HepG2 (cell line): Measurements from ENCODE around the gene MYO10. TPM values are rescaled to one million over a fixed set of nuclear protein-coding genes. Genes with fewer than 3 reads are reported as not detected.
A peak's percentile ranks its signal among the peaks of the same experiment; 100 is the strongest.

Experiments used
- FOXM1 ChIP-seq: sonication (generic); formaldehyde crosslinking; IDR thresholded peaks from 2 replicates; pipeline ENCODE4 v1.5.0; 2020; ENCODE audit warnings: missing genetic modification reagents
- GZF1 ChIP-seq: sonication (generic); formaldehyde crosslinking; IDR thresholded peaks from 2 replicates; pipeline ENCODE4 v1.5.1; 2020; ENCODE audit warnings: mild to moderate bottlenecking, missing genetic modification reagents
- HOXA3 ChIP-seq: sonication (generic); formaldehyde crosslinking; IDR thresholded peaks from 2 replicates; pipeline ENCODE4 v1.5.0; 2020; ENCODE audit warnings: missing genetic modification reagents
- IRX3 ChIP-seq: sonication (generic); formaldehyde crosslinking; IDR thresholded peaks from 2 replicates; pipeline ENCODE4 v1.8.1; 2023; ENCODE audit warnings: mild to moderate bottlenecking, low read depth, missing genetic modification reagents, borderline replicate concordance
- KDM1A ChIP-seq: IDR thresholded peaks from 2 replicates; pipeline ENCODE4 v1.6.1; 2016; ENCODE audit warnings: missing compliant biosample characterization
- KDM2A ChIP-seq: sonication (generic); formaldehyde crosslinking; IDR thresholded peaks from 2 replicates; pipeline ENCODE4 v1.4.0; 2020; ENCODE audit warnings: low read depth, missing genetic modification reagents, borderline replicate concordance
- KLF9 ChIP-seq: IDR thresholded peaks from 2 replicates; pipeline ENCODE4 v1.6.1; 2016; ENCODE audit warnings: low read depth
- MIER3 ChIP-seq: IDR thresholded peaks from 2 replicates; pipeline ENCODE4 v1.6.1; 2016; ENCODE audit warnings: missing compliant biosample characterization, borderline replicate concordance
- NKX3-1 ChIP-seq: sonication (generic); formaldehyde crosslinking; IDR thresholded peaks from 2 replicates; pipeline ENCODE4 v1.5.0; 2020; ENCODE audit warnings: missing genetic modification reagents
- PHF8 ChIP-seq: sonication (generic); formaldehyde crosslinking; IDR thresholded peaks from 2 replicates; pipeline ENCODE4 v1.5.0; 2020; ENCODE audit warnings: missing genetic modification reagents
- RAD21 ChIP-seq: fragments of 450-650 bp; formaldehyde crosslinking; IDR thresholded peaks from 2 replicates; pipeline ENCODE4 v1.5.0; 2020; ENCODE audit warnings: mild to moderate bottlenecking
- SOX6 ChIP-seq, 2 experiments: fragments of 450-650 bp in 1 of 2; sonication (generic) in 1 of 2; formaldehyde crosslinking in 1 of 2; IDR thresholded peaks; 2 replicates each; pipeline versions ENCODE4 v1.4.0 to v1.6.1; 2017 to 2020; ENCODE audit warnings: antibody characterized with exemption in 1 of 2, mild to moderate bottlenecking in 1 of 2, missing genetic modification reagents in 1 of 2
- TEAD3 ChIP-seq: optimal IDR thresholded peaks from 2 replicates; pipeline ENCODE3; 2016; ENCODE audit warnings: borderline replicate concordance
- ZBTB8A ChIP-seq: sonication (generic); formaldehyde crosslinking; IDR thresholded peaks from 2 replicates; pipeline ENCODE4 v1.4.0; 2020; ENCODE audit warnings: mild to moderate bottlenecking, low read depth, missing genetic modification reagents, borderline replicate concordance
- ZFX ChIP-seq: sonication (generic); formaldehyde crosslinking; IDR thresholded peaks from 2 replicates; pipeline ENCODE4 v1.4.0; 2020; ENCODE audit warnings: mild to moderate bottlenecking, low read depth, missing genetic modification reagents, moderate library complexity
- ZNF232 ChIP-seq: sonication (generic); formaldehyde crosslinking; IDR thresholded peaks from 2 replicates; pipeline ENCODE4 v1.4.0; 2020; ENCODE audit warnings: missing genetic modification reagents, borderline replicate concordance
- ZNF329 ChIP-seq: sonication (generic); formaldehyde crosslinking; IDR thresholded peaks from 2 replicates; pipeline ENCODE4 v1.9.0; 2021; ENCODE audit warnings: low read depth, mild to moderate bottlenecking, missing genetic modification reagents
- ZNF331 ChIP-seq: sonication (generic); formaldehyde crosslinking; IDR thresholded peaks from 2 replicates; pipeline ENCODE4 v1.4.0; 2020; ENCODE audit warnings: missing genetic modification reagents
- ZNF556 ChIP-seq: sonication (generic); formaldehyde crosslinking; IDR thresholded peaks from 2 replicates; pipeline ENCODE4 v1.4.0; 2020; ENCODE audit warnings: mild to moderate bottlenecking, missing genetic modification reagents, borderline replicate concordance
- ZNF644 ChIP-seq: IDR thresholded peaks from 2 replicates; pipeline ENCODE4 v1.6.1; 2016; ENCODE audit warnings: low read depth
- ZNF747 ChIP-seq: sonication (generic); formaldehyde crosslinking; IDR thresholded peaks from 2 replicates; pipeline ENCODE4 v1.8.1; 2023; ENCODE audit warnings: missing genetic modification reagents, mild to moderate bottlenecking, borderline replicate concordance
- polyA plus RNA-seq, 8 experiments: library from polyadenylated mRNA; depleted of rRNA in 3 of 8; stranded (reverse) in 7 of 8; unstranded in 1 of 8; fragments of >200 nt; fragmentation: Illumina TruSeq in 4 of 8; extraction: Trizol in 4 of 8; gene quantifications; 2 replicates each; pipeline versions ENCODE4 v1.2.1 to v1.2.3, GENCODE V29; 2011 to 2016; ENCODE audit warnings: low read depth in 4 of 8, missing spikeins in 1 of 8, mixed read lengths in 1 of 8; ENCODE audit not compliant: insufficient read depth in 1 of 8
- total RNA-seq, 5 experiments: library from RNA; depleted of rRNA; stranded (reverse); fragments of >200 nt; fragmentation: Illumina TruSeq; extraction: Trizol; gene quantifications; 2 replicates each; pipeline ENCODE4 v1.2.3, GENCODE V29; 2016; ENCODE audit warnings: low read depth in 1 of 5
- TF ChIP-seq, protein P1 (sequence below), 2 experiments: IDR thresholded peaks; 2 replicates each; pipeline ENCODE4 v1.6.1; 2011 to 2012; ENCODE audit warnings: low read length in 2 of 2, borderline replicate concordance in 1 of 2, low read depth in 1 of 2, mild to moderate bottlenecking in 1 of 2, moderate library complexity in 1 of 2
- TF ChIP-seq, protein P2 (sequence below): sonication (generic); formaldehyde crosslinking; IDR thresholded peaks from 2 replicates; pipeline ENCODE4 v1.8.1; 2023; ENCODE audit warnings: mild to moderate bottlenecking, moderate library complexity, missing genetic modification reagents
- TF ChIP-seq, protein P3 (sequence below): sonication (generic); formaldehyde crosslinking; IDR thresholded peaks from 2 replicates; pipeline ENCODE4 v1.5.1; 2020; ENCODE audit warnings: mild to moderate bottlenecking, moderate library complexity, missing genetic modification reagents

MYO10 gene
- total and polyA plus RNA-seq, 2 of the 13 experiments (the other 11 are each of a cell fraction or from before 2014, with no cell fraction given) = 4.5 to 14.0 TPM

DNA sequence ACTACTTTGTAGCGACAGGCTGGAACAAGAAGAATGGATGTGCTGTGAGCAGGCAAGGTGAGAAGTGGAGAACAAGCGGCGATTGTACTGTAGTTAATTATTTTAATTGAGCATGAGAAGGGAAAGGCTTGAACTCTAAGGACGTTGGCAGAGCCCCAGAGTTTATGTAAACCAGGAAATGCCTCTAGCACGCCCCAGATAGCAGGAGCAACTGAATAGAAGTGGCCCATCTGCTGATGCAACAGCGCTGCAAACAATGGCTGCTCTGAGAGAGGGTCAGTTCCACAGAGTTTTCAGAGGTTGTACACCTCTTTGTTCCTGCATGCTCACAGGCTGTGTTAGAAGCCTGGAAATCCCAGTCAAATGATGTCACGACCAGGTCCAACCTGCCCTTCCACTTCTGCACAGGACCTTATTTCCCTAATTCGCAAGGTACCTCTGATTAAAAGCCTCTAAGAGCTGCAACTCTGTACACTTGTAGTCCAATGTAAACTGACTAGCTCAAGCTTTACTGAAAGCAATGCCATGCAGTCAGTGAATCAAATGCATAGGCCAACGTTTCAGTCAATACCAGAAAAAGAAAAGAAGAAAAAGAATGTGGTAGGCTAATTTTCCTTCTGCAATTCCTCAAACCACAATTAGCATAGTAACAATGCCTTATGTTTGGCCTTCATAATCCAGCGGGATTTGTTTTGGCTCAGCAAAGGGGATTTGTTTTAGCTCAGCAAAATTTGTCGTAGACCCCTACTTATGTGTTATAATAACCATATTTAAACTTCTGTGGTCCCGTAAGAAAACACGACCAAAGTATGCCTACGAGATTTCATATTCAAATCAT lies 199.7 kb downstream of the MYO10 start (continued):
- TF ChIP-seq, protein P1, sequence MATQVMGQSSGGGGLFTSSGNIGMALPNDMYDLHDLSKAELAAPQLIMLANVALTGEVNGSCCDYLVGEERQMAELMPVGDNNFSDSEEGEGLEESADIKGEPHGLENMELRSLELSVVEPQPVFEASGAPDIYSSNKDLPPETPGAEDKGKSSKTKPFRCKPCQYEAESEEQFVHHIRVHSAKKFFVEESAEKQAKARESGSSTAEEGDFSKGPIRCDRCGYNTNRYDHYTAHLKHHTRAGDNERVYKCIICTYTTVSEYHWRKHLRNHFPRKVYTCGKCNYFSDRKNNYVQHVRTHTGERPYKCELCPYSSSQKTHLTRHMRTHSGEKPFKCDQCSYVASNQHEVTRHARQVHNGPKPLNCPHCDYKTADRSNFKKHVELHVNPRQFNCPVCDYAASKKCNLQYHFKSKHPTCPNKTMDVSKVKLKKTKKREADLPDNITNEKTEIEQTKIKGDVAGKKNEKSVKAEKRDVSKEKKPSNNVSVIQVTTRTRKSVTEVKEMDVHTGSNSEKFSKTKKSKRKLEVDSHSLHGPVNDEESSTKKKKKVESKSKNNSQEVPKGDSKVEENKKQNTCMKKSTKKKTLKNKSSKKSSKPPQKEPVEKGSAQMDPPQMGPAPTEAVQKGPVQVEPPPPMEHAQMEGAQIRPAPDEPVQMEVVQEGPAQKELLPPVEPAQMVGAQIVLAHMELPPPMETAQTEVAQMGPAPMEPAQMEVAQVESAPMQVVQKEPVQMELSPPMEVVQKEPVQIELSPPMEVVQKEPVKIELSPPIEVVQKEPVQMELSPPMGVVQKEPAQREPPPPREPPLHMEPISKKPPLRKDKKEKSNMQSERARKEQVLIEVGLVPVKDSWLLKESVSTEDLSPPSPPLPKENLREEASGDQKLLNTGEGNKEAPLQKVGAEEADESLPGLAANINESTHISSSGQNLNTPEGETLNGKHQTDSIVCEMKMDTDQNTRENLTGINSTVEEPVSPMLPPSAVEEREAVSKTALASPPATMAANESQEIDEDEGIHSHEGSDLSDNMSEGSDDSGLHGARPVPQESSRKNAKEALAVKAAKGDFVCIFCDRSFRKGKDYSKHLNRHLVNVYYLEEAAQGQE (IDR thresholded peaks at IDR 0.05; ENCODE audit: borderline replicate concordance in 1 of 2, low read depth in 1 of 2, low read length in 2 of 2) = peak in 1 of 2 experiments; percentile 60; a peak in 1 of 4 replicates
- TF ChIP-seq ZFX = peak; percentile 51; the same call in 1 of the 2 replicates
- no peak for TF ChIP-seq GZF1
- TF ChIP-seq ZNF644 (CRISPR knock-in tag) = peak; percentile 75
- 0 out of 2 replicates have a peak, but pooled peaks have one; percentile 20 for TF ChIP-seq ZNF556 (CRISPR knock-in tag)
- TF ChIP-seq IRX3 (CRISPR knock-in tag) = no peak
- TF ChIP-seq, protein P2, sequence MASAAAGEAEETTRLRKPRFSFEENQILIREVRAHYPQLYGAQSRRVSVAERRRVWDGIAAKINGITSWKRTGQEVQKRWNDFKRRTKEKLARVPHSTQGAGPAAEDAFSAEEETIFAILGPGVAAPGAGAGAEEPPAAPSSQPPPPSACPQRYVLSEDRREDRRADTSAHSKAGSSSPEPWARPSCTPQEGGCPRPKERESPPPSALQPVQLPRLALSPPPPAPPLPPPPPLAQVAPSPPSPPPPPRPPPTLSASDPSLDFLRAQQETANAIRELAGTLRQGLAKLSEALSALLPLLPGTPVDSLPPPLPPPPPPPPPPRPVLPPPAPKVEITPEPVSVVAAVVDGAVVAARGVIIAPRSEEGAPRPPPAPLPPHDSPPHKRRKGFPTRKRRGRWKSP (CRISPR knock-in tag) = peak; percentile 68; the same call in 1 of the 2 replicates
- peak; percentile 68 for TF ChIP-seq HOXA3 (CRISPR knock-in tag)
- no peak for TF ChIP-seq ZNF329 (CRISPR knock-in tag)
- peak; percentile 78 for TF ChIP-seq TEAD3 (CRISPR knock-in tag)
- peak; percentile 71 for TF ChIP-seq KDM2A (CRISPR knock-in tag)
- peak; percentile 61 for TF ChIP-seq PHF8 (CRISPR knock-in tag)
- TF ChIP-seq ZNF331 (CRISPR knock-in tag) = peak; percentile 81
- TF ChIP-seq RAD21 (CRISPR knock-in tag) = peak; percentile 29; the same call in 1 of the 2 replicates
- 0 out of 2 replicates have a peak, but pooled peaks have one; percentile 15 for TF ChIP-seq KDM1A (CRISPR knock-in tag)
- TF ChIP-seq ZNF232 (CRISPR knock-in tag) = 0 out of 2 replicates have a peak, but pooled peaks have one; percentile 4
- TF ChIP-seq ZBTB8A = no peak
- TF ChIP-seq KLF9 = no peak
- no peak for TF ChIP-seq FOXM1 (CRISPR knock-in tag)
- TF ChIP-seq MIER3 (CRISPR knock-in tag) = no peak
- peak; percentile 24; the same call in 1 of the 2 replicates for TF ChIP-seq ZNF747 (CRISPR knock-in tag)
- TF ChIP-seq, protein P3, sequence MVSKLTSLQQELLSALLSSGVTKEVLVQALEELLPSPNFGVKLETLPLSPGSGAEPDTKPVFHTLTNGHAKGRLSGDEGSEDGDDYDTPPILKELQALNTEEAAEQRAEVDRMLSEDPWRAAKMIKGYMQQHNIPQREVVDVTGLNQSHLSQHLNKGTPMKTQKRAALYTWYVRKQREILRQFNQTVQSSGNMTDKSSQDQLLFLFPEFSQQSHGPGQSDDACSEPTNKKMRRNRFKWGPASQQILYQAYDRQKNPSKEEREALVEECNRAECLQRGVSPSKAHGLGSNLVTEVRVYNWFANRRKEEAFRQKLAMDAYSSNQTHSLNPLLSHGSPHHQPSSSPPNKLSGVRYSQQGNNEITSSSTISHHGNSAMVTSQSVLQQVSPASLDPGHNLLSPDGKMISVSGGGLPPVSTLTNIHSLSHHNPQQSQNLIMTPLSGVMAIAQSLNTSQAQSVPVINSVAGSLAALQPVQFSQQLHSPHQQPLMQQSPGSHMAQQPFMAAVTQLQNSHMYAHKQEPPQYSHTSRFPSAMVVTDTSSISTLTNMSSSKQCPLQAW (CRISPR knock-in tag) = peak; percentile 23; the same call in 1 of the 2 replicates
- TF ChIP-seq SOX6 (IDR thresholded peaks at IDR 0.05) = no peak
- TF ChIP-seq SOX6 (CRISPR knock-in tag; IDR thresholded peaks at IDR 0.05) = peak; percentile 98
- no peak for TF ChIP-seq NKX3-1 (CRISPR knock-in tag)
